Measurements from ENCODE around the gene PARD3B. TPM values are rescaled to one million over a fixed set of nuclear protein-coding genes. Genes with fewer than 3 reads are reported as not detected.

PARD3B gene
- total and polyA plus RNA-seq, 3 donors from 2014 or later = 14.6 to 36.8 (median 29.6) TPM

- WGBS, 2 donors = 75 to 79% methylated on average over 4 of the region's 4 CpGs
- no peaks in the 10 kb centered on the region for H3K9me3 ChIP-seq
- no peaks in the 10 kb centered on the region for H3K36me3 ChIP-seq (ENCODE audit: low read depth, missing control alignments)
- TF ChIP-seq CTCF (IDR thresholded peaks at IDR 0.05) (no peak), POLR2A (IDR thresholded peaks at IDR 0.05) (no peak)
- H3K27me3 ChIP-seq = no peaks in the 10 kb centered on the region
- DNase-seq = no peak
- H3K4me3 ChIP-seq = no peak overlapping the region
- H3K4me1 ChIP-seq = peaks cover 2% of the 10 kb centered on the region
- intact Hi-C loops (cut with DNase I; ENCODE audit: low total_unique reads) = no loop called here
- H3K27ac ChIP-seq = no peak overlapping the region
These were observed 509.5 kb downstream of the PARD3B start for GRCh38 chr2:205054789-205055188.

GRCh38 chr2:205055251-205055650, 510.0 kb downstream of the PARD3B start:
- H3K36me3 ChIP-seq (ENCODE audit: low read depth, missing control alignments) = no peaks in the 10 kb centered on the region
- no peak overlapping the region for H3K4me3 ChIP-seq
- WGBS, 2 donors = 53 to 56% methylated on average over 2 of the region's 2 CpGs
- H3K27me3 ChIP-seq = no peaks in the 10 kb centered on the region
- intact Hi-C loops (cut with DNase I; ENCODE audit: low total_unique reads) = no loop called here
- DNase-seq = no peak
- no peak overlapping the region for H3K27ac ChIP-seq
- peaks cover 2% of the 10 kb centered on the region for H3K4me1 ChIP-seq
- H3K9me3 ChIP-seq = no peaks in the 10 kb centered on the region
- no peak for TF ChIP-seq POLR2A (IDR thresholded peaks at IDR 0.05)
- no peak for TF ChIP-seq CTCF (IDR thresholded peaks at IDR 0.05)

DNA sequence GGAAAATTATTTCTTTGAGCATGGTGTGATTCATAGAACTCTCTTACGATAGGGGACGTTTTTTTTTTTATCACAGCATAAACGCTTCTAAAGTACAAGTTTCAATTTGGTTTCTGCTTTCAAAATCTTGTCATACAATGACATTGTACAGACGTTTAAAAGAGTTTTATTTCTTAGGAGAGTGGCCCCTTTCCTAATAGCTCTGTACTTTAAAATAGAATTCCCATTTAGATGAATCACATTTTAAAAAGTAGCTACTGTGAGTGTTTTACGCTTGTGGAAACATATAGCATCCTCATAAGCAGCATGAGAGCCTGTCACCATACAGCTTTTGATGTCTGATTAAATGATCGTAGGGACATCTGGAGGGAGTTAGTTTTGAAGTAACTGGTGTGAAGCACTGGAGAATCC, 510.9 kb downstream of the PARD3B start:
- no peak overlapping the region for H3K4me3 ChIP-seq
- intact Hi-C loops (cut with DNase I; ENCODE audit: low total_unique reads) = no loop called here
- no peaks in the 10 kb centered on the region for H3K36me3 ChIP-seq (ENCODE audit: low read depth, missing control alignments)
- no peaks in the 10 kb centered on the region for H3K27me3 ChIP-seq
- WGBS, 2 donors = 32 to 47% methylated on average over 6 of the region's 6 CpGs
- no peak overlapping the region for H3K27ac ChIP-seq
- no peaks in the 10 kb centered on the region for H3K9me3 ChIP-seq
- DNase-seq = no peak
- H3K4me1 ChIP-seq = peaks cover 2% of the 10 kb centered on the region
- TF ChIP-seq CTCF (IDR thresholded peaks at IDR 0.05) = no peak
- TF ChIP-seq POLR2A (IDR thresholded peaks at IDR 0.05) = no peak

DNA sequence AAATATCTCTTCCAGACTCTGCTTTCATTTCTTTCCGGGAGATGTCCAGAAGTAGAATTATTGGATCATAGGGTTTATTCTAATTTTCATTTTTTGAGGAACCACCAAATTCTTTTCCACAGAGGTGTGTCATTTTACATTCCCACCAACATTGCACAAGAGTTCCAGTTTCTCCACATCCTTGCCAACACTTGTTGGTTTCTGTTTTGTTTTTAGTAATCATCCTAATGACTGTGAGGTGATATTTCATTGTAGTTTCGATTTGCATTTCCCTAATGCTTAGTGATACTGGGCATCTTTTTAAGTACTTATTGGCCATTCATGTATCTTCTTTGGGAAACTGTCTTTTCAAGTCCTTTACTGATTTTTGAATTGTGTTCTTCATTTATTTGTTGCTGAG, 513.1 kb downstream of the PARD3B start:
- Histone ChIP-seq H3K4me1 (peaks cover 2% of the 10 kb centered on the region), H3K27me3 (no peaks in the 10 kb centered on the region), H3K9me3 (no peaks in the 10 kb centered on the region), H3K27ac (no peak overlapping the region), H3K4me3 (no peak overlapping the region), H3K36me3 (ENCODE audit: low read depth, missing control alignments) (no peaks in the 10 kb centered on the region)
- DNase-seq = no peak
- 92 to 95% methylated on average over 2 of the region's 2 CpGs for WGBS, 2 donors
- intact Hi-C loops (cut with DNase I; ENCODE audit: low total_unique reads) = no loop called here
- TF ChIP-seq CTCF (IDR thresholded peaks at IDR 0.05) = no peak

GRCh38 chr2:205060269-205060668, 515.0 kb downstream of the PARD3B start:
- 93 to 97% methylated on average over 2 of the region's 2 CpGs for WGBS, 2 donors
- Histone ChIP-seq H3K27ac (no peak overlapping the region), H3K4me3 (no peak overlapping the region), H3K9me3 (no peaks in the 10 kb centered on the region), H3K27me3 (no peaks in the 10 kb centered on the region), H3K36me3 (ENCODE audit: low read depth, missing control alignments) (no peaks in the 10 kb centered on the region), H3K4me1 (no peaks in the 10 kb centered on the region)
- no peak for TF ChIP-seq POLR2A (IDR thresholded peaks at IDR 0.05)
- TF ChIP-seq CTCF (IDR thresholded peaks at IDR 0.05) = no peak
- intact Hi-C loops (cut with DNase I; ENCODE audit: low total_unique reads) = no loop called here
- DNase-seq = no peak
